HEK293 (cell line): ENCODE measurements around the gene MTX1.
"Not testable (repeated sequence)": the region's sequence is repeated elsewhere in the genome, so short reads cannot be mapped to it uniquely, and the experiment has no call there.

Source experiments
- PBX3 ChIP-seq: sonication (generic); formaldehyde crosslinking; IDR thresholded peaks from 2 replicates; pipeline ENCODE4 v1.8.1; 2022; ENCODE audit warnings: mild to moderate bottlenecking, moderate library complexity, missing genetic modification reagents
- SETDB1 ChIP-seq: IDR thresholded peaks from one replicate; pipeline ENCODE4 v1.6.1; 2017; ENCODE audit warnings: mild to moderate bottlenecking, low read length, moderate library complexity, mixed read lengths; ENCODE audit not compliant: insufficient read length
- ZIC2 ChIP-seq: fragments of 450-650 bp; formaldehyde crosslinking; IDR thresholded peaks from 2 replicates; pipeline ENCODE4 v1.5.1; 2016; ENCODE audit warnings: missing biosample characterization, missing genetic modification characterization
- ZNF776 ChIP-seq: fragments of 450-650 bp; formaldehyde crosslinking; IDR thresholded peaks from 2 replicates; pipeline ENCODE4 v1.5.0; 2017; ENCODE audit warnings: missing biosample characterization, missing genetic modification characterization, borderline replicate concordance
- TF ChIP-seq, protein P1 (sequence below): fragments of 450-650 bp; formaldehyde crosslinking; IDR thresholded peaks from 2 replicates; pipeline ENCODE4 v1.5.1; 2016; ENCODE audit warnings: missing biosample characterization, missing genetic modification characterization
- TF ChIP-seq, protein P2 (sequence below): fragments of 450-650 bp; formaldehyde crosslinking; IDR thresholded peaks from 2 replicates; pipeline ENCODE4 v1.5.1; 2016; ENCODE audit warnings: missing biosample characterization, missing genetic modification characterization

DNA sequence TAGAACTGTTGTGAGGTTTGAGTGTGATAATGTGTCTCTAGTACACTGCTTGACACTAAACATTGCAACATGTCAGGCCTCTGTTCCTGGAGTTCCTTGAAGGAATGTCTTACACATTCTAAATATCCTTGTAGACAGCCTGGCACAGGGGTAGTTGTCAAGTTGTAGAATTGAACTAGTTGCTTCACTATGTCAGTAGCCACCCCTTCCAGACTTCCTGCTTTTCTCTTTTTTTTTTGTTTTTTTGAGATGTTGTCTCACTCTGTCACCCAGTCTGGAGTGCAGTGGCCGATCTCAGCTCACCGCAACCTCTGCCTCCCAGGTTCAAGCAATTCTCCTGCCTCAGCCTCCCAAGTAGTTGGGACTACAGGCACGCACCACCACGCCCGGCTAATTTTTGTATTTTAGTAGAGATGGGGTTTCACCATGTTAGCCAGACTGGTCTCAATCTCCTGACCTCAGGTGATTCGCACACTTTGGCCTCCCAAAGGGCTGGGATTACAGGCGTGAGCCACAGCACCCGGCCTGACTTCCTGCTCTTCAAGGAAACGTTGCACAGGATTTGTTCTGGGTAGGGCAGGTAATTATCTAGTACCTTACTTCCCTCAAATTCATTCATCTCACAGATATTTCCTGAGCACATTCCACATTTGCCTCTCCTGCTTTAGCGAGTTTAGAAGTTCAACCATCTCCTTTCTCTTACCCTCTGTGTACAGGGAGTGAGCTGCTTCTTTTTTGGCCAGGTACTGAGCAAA lies 11.9 kb downstream of the MTX1 start:
- TF ChIP-seq PBX3 (CRISPR knock-in tag); ZNF776 (tag by site-specific recombination); ZIC2 (tag by site-specific recombination); SETDB1: not testable (repeated sequence)
- TF ChIP-seq, protein P1, sequence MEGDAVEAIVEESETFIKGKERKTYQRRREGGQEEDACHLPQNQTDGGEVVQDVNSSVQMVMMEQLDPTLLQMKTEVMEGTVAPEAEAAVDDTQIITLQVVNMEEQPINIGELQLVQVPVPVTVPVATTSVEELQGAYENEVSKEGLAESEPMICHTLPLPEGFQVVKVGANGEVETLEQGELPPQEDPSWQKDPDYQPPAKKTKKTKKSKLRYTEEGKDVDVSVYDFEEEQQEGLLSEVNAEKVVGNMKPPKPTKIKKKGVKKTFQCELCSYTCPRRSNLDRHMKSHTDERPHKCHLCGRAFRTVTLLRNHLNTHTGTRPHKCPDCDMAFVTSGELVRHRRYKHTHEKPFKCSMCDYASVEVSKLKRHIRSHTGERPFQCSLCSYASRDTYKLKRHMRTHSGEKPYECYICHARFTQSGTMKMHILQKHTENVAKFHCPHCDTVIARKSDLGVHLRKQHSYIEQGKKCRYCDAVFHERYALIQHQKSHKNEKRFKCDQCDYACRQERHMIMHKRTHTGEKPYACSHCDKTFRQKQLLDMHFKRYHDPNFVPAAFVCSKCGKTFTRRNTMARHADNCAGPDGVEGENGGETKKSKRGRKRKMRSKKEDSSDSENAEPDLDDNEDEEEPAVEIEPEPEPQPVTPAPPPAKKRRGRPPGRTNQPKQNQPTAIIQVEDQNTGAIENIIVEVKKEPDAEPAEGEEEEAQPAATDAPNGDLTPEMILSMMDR (tag by site-specific recombination): not testable (repeated sequence)
- TF ChIP-seq, protein P2, sequence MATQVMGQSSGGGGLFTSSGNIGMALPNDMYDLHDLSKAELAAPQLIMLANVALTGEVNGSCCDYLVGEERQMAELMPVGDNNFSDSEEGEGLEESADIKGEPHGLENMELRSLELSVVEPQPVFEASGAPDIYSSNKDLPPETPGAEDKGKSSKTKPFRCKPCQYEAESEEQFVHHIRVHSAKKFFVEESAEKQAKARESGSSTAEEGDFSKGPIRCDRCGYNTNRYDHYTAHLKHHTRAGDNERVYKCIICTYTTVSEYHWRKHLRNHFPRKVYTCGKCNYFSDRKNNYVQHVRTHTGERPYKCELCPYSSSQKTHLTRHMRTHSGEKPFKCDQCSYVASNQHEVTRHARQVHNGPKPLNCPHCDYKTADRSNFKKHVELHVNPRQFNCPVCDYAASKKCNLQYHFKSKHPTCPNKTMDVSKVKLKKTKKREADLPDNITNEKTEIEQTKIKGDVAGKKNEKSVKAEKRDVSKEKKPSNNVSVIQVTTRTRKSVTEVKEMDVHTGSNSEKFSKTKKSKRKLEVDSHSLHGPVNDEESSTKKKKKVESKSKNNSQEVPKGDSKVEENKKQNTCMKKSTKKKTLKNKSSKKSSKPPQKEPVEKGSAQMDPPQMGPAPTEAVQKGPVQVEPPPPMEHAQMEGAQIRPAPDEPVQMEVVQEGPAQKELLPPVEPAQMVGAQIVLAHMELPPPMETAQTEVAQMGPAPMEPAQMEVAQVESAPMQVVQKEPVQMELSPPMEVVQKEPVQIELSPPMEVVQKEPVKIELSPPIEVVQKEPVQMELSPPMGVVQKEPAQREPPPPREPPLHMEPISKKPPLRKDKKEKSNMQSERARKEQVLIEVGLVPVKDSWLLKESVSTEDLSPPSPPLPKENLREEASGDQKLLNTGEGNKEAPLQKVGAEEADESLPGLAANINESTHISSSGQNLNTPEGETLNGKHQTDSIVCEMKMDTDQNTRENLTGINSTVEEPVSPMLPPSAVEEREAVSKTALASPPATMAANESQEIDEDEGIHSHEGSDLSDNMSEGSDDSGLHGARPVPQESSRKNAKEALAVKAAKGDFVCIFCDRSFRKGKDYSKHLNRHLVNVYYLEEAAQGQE (tag by site-specific recombination): not testable (repeated sequence)
